Activated CD8-positive, alpha-beta memory T cell treated with anti-CD3 and anti-CD28 coated beads, Interleukin-2, amount 50 U/mL, for 1 hour (primary cell): ENCODE results near the gene SLC12A9.
"Not testable (repeated sequence)": the region's sequence is repeated elsewhere in the genome, so short reads cannot be mapped to it uniquely, and the experiment has no call there.

ENCODE experiments used
- DNase-seq: peaks from one replicate; pipeline ENCODE4 v3.0.0-alpha.2; 2020; ENCODE audit errors: extremely low read depth

Gene SLC12A9

GRCh38 chr7:100825215-100825671 is 27.3 kb upstream of the SLC12A9 start:
- DNase-seq, result no peak

- DNase-seq, result no peak
Observed at GRCh38 chr7:100825751-100826513, 26.6 kb upstream of the SLC12A9 start.

- no peak for DNase-seq
Observed at GRCh38 chr7:100826514-100827329, 25.8 kb upstream of the SLC12A9 start.

GRCh38 chr7:100827330-100828226 is 24.9 kb upstream of the SLC12A9 start, which contains the start of gene EPHB4:
Gene EPHB4 (minus strand): TSS chr7:100827523. CDS start chr7:100827030, 493 bp downstream.
- DNase-seq, result no peak

- no peak for DNase-seq
Observed at GRCh38 chr7:100829150-100829716, 23.3 kb upstream of the SLC12A9 start.

- DNase-seq, result no peak
Observed at GRCh38 chr7:100830396-100830795, 22.1 kb upstream of the SLC12A9 start.

GRCh38 chr7:100832281-100832633 is 20.3 kb upstream of the SLC12A9 start:
- no peak for DNase-seq

- no peak for DNase-seq
Observed at GRCh38 chr7:100835903-100836811, 16.4 kb upstream of the SLC12A9 start.

- DNase-seq, result no peak
Observed at GRCh38 chr7:100836812-100837098, 15.8 kb upstream of the SLC12A9 start.

- peak; percentile 48 for DNase-seq
Observed at GRCh38 chr7:100837099-100837836, 15.2 kb upstream of the SLC12A9 start.

GRCh38 chr7:100839361-100839760 is 13.2 kb upstream of the SLC12A9 start:
- DNase-seq, result no peak

- no peak for DNase-seq
Observed at GRCh38 chr7:100840470-100841100, 11.9 kb upstream of the SLC12A9 start.

- DNase-seq, result no peak
Observed at GRCh38 chr7:100847360-100847759, 5.2 kb upstream of the SLC12A9 start.

- no peak for DNase-seq
Observed at GRCh38 chr7:100854146-100854895, 1.8 kb downstream of the SLC12A9 start.

- not testable (repeated sequence) for DNase-seq
Observed at GRCh38 chr7:100854899-100855298, 2.4 kb downstream of the SLC12A9 start.

- DNase-seq, result no peak
Observed at GRCh38 chr7:100855515-100855914, 3.0 kb downstream of the SLC12A9 start.

GRCh38 chr7:100856871-100857282 is 4.4 kb downstream of the SLC12A9 start:
- no peak for DNase-seq

- no peak for DNase-seq
Observed at GRCh38 chr7:100859856-100860255, 7.3 kb downstream of the SLC12A9 start.
